ENCODE results near the gene EPHB1. TPM values are rescaled to one million over a fixed set of nuclear protein-coding genes. Genes with fewer than 3 reads are reported as not detected.

EPHB1 gene
- polyA plus RNA-seq, 3 donors, result 0.06 to 0.55 TPM; not detected in 1

DNA sequence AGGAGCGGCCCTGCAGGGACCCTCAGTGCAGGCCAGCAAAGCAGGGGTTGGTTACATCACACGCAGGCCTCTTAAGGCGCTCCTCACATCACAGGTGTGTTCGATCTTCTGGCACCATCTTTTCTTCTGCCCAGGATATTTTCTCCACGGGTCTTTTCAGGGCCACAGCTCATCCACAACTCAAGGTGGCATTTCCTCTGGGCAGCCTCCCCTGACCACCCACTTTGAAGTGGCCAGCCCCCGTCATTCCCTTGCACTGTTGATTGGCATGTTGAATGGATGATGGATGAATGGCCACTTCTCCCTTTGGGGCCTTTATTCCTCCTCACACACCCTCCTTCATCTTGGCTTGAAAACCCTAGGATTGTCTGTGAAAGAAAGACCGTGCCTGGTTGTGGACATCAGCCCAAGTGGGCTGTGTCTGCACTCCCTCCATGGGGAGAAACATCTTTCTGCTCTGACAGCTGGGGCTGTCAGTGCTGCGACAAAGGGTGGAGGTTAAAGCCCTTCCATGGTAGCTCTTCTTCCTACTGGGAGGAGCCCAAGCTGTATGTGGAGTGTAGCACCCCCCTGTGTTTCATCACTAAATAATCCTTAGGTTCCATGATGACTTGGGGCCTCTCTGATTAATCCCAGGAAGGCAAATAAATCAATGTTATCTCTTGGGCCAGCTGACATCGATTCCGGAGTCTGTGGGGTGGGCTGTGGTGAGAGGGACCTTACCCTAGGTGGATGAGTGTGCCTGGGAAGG is 102.5 kb downstream of the EPHB1 start:
- no peak overlapping the region for H3K9ac ChIP-seq (ENCODE audit: insufficient read depth, low read length, poor library complexity, severe bottlenecking)
- Mint-ChIP-seq H3K27me3 (ENCODE audit: low read depth in 3 of 3) (peaks cover 6 to 10% (median 6%) of the 10 kb centered on the region in 3 donors), H3K9me3 (peaks cover 0 to 4% (median 0%) of the 10 kb centered on the region in 7 donors), H3K36me3 (no peaks in the 10 kb centered on the region), H3K4me1 (no peaks in the 10 kb centered on the region), H3K4me3 (no peak overlapping the region), H3K27ac (no peak overlapping the region)
- no peak for TF ChIP-seq CTCF (IDR thresholded peaks at IDR 0.05)
- intact Hi-C loops (cut with micrococcal nuclease), result no loop called here
- no peak for DNase-seq
- no peak overlapping the region for H2AFZ ChIP-seq (ENCODE audit: insufficient read depth, low read depth, low read length, poor library complexity, severe bottlenecking)
- no peaks in the 10 kb centered on the region for H3K79me2 ChIP-seq (ENCODE audit: insufficient read depth, low read length)
- H3K4me3 ChIP-seq (replicated peaks in 1 of 3; ENCODE audit: low read depth in 2 of 3, low read length in 3 of 3), result no peak overlapping the region
- no peaks in the 10 kb centered on the region for H3K9me3 ChIP-seq (replicated peaks in 1 of 2; ENCODE audit: control insufficient read depth in 1 of 2, insufficient read depth in 1 of 2, low read length in 2 of 2)
- H3K36me3 ChIP-seq (replicated peaks in 1 of 2; ENCODE audit: control insufficient read depth in 1 of 2, insufficient read depth in 2 of 2, low read length in 2 of 2), result no peaks in the 10 kb centered on the region
- no peaks in the 10 kb centered on the region for H4K20me1 ChIP-seq (ENCODE audit: insufficient read depth, low read length)
- no peak overlapping the region for H3K27ac ChIP-seq (ENCODE audit: low read depth in 1 of 2, low read length in 2 of 2)
- H3K27me3 ChIP-seq (ENCODE audit: control insufficient read depth in 2 of 2, insufficient read depth in 2 of 2, low read length in 2 of 2), result no peaks in the 10 kb centered on the region
- H3K4me2 ChIP-seq (replicated peaks; ENCODE audit: extremely low read depth, low read length, poor library complexity, severe bottlenecking), result no peak overlapping the region
- WGBS (ENCODE audit: insufficient coverage), result 95% methylated on average over 4 of the region's 10 CpGs
- no peaks in the 10 kb centered on the region for H3K4me1 ChIP-seq (ENCODE audit: control insufficient read depth in 1 of 2, insufficient read depth in 2 of 2, low read length in 2 of 2)

DNA sequence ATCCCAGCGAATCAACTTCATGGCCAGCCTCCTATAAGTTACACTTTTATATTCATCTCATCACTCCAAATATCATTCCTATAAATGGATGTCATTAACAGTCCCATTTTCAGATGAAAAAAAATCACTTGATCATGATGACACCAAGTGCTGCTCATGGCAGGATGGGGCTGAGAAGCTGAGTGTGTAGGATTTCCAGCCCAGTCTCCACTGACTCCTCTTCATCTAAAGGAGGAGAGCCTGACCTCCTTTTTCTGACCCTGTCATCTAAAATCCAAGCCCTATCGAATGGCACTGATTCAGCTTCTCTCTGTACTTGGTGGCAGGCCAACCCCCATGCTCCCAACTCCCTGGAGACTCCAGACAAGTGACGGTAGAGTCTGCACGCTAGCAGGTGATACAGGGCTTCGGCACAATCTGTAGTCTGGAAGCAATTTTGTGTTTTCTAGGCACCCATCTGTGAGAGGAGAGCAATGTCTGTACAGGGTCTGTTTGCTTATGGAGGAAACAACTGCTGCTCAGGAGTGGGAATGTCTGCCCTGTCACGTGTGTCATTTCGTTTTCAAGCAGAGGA is 103.2 kb downstream of the EPHB1 start:
- no peak overlapping the region for H2AFZ ChIP-seq (ENCODE audit: insufficient read depth, low read depth, low read length, poor library complexity, severe bottlenecking)
- no peaks in the 10 kb centered on the region for H3K36me3 Mint-ChIP-seq
- 92% methylated on average over 6 of the region's 7 CpGs for WGBS (ENCODE audit: insufficient coverage)
- H3K4me1 Mint-ChIP-seq, result no peaks in the 10 kb centered on the region
- no peak overlapping the region for H3K4me3 ChIP-seq (replicated peaks in 1 of 3; ENCODE audit: low read depth in 2 of 3, low read length in 3 of 3)
- no peaks in the 10 kb centered on the region for H3K79me2 ChIP-seq (ENCODE audit: insufficient read depth, low read length)
- no peak overlapping the region for H3K4me2 ChIP-seq (replicated peaks; ENCODE audit: extremely low read depth, low read length, poor library complexity, severe bottlenecking)
- DNase-seq, result no peak
- no peaks in the 10 kb centered on the region for H3K27me3 ChIP-seq (ENCODE audit: control insufficient read depth in 2 of 2, insufficient read depth in 2 of 2, low read length in 2 of 2)
- H4K20me1 ChIP-seq (ENCODE audit: insufficient read depth, low read length), result no peaks in the 10 kb centered on the region
- H3K27ac ChIP-seq (ENCODE audit: low read depth in 1 of 2, low read length in 2 of 2), result no peak overlapping the region
- no peaks in the 10 kb centered on the region for H3K36me3 ChIP-seq (replicated peaks in 1 of 2; ENCODE audit: control insufficient read depth in 1 of 2, insufficient read depth in 2 of 2, low read length in 2 of 2)
- peaks cover 0 to 2% (median 0%) of the 10 kb centered on the region in 7 donors for H3K9me3 Mint-ChIP-seq
- H3K4me3 Mint-ChIP-seq, result no peak overlapping the region
- H3K9me3 ChIP-seq (replicated peaks in 1 of 2; ENCODE audit: control insufficient read depth in 1 of 2, insufficient read depth in 1 of 2, low read length in 2 of 2), result no peaks in the 10 kb centered on the region
- intact Hi-C loops (cut with micrococcal nuclease), result no loop called here
- H3K27ac Mint-ChIP-seq, result no peak overlapping the region
- no peaks in the 10 kb centered on the region for H3K4me1 ChIP-seq (ENCODE audit: control insufficient read depth in 1 of 2, insufficient read depth in 2 of 2, low read length in 2 of 2)
- TF ChIP-seq CTCF (IDR thresholded peaks at IDR 0.05), result no peak
- no peak overlapping the region for H3K9ac ChIP-seq (ENCODE audit: insufficient read depth, low read length, poor library complexity, severe bottlenecking)
- peaks cover 6 to 10% (median 6%) of the 10 kb centered on the region in 3 donors for H3K27me3 Mint-ChIP-seq (ENCODE audit: low read depth in 3 of 3)
